A549 treated with AZD9567 at 1 μM for 4 hours (cell line): ENCODE measurements around the gene CACNB3. TPM values are rescaled to one million over a fixed set of nuclear protein-coding genes. Genes with fewer than 3 reads are reported as not detected.

Source experiments
- total RNA-seq: library from RNA; stranded (reverse); fragments of 200-300 nt; extraction: Qiagen RNA extraction; gene quantifications from 5 replicates; pipeline ENCODE4 v1.2.3, GENCODE V29; 2022; ENCODE audit not compliant: insufficient read depth

CACNB3 gene
- total RNA-seq, result 26.4 to 42.8 TPM (median 34.8 TPM) in 5 replicates

DNA sequence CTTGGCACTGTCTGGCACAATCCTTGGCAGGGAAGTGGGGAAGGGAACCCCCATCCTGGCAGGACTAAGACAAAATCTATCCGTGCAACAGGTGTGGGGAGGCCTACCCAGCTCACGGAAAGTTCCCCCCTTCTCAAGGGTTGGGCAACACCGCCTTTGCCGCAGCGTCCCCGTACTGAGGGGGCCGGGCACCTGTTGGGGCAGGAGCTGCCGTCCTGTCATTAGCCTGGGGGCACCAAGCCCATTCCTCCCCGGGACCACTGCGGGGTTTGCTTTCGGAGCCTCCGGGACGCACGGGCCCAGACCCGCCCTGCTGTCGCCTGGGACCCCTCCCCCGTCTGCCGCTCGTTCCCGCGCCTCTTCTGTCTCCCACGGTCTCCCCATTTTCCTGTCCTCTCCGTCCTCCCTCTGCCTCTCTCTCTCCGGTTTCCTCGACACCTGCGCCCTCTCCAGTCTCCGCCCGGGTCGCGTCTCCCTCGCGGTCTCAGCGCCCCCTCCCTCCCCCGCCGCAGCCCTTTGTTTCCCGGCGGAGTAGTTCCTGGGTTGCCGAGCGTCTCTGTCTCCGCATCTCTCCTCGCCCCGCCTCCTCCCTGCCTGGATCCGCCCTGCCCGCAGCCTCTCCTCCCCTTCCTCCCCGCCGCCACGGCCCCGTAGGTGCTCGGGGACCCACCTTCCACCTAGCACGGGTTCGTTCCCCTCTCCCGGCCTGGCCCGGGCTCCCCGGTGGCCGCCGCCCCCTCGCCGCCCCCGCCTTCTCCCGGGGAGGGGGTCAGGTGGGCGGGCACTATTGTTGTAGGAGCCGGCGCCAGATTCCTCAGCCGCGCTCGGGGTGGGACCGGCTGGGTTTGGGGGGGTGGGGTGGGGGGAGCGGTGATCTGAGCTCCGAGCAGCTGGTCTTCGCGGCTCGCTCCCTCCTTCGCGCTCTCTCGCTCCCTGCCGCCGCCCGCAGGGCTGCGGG, at the start of gene CACNB3:
CACNB3 (plus strand) TSS at position 624 of the 958 bp plus-strand sequence. CDS start 434 bp downstream, outside the sequence.

DNA sequence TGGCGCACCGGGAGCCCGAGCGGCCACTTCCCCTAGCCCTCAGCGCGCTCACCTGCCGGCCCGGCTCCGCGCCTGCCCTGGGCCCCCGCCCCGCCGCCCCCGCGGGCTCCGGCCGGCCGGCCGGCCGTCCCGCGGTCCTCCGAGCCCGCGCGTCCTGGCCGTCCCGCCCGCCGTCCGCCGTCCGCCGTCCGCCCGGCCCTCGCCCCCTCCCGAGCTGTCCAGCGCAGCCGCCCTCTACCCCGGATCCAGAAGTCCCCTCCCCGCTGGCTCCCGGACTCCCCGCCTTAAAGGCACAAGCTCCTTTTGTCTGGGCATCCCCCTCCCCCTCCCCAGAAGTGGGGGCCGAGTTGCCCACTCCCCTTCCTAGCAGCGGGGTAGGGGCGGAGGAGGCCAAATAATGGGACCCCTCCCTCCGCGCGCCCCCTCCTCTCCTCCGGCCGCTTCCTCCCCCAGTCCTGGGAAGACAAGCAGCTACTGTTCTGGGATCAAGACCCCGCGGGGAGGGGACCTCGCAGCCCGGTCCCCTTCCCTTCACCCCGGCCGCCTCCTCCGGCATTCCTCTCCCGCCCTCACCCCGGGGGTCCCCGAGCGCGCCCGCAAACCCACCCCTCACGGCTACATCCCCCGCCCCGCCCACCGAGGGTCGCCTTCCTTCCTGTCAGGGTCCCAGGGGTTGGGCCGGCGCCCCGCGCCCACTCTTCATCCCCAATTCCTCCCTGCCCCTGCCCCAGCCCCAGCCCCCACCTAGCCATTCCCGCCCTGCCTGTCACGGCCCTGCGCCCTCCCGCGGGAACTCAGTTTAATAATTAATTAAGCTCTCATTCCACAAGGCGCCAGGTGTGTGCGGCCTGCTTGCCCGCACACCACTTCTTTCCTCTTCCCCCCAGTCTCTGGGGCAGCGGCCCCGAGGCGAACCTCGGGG, 29.2 kb upstream of the CACNB3 start, which contains the start of gene ADCY6:
ADCY6 (minus strand) TSS at position 236 of the 922 bp plus-strand sequence. CDS start 5,655 bp downstream, outside the sequence.

DNA sequence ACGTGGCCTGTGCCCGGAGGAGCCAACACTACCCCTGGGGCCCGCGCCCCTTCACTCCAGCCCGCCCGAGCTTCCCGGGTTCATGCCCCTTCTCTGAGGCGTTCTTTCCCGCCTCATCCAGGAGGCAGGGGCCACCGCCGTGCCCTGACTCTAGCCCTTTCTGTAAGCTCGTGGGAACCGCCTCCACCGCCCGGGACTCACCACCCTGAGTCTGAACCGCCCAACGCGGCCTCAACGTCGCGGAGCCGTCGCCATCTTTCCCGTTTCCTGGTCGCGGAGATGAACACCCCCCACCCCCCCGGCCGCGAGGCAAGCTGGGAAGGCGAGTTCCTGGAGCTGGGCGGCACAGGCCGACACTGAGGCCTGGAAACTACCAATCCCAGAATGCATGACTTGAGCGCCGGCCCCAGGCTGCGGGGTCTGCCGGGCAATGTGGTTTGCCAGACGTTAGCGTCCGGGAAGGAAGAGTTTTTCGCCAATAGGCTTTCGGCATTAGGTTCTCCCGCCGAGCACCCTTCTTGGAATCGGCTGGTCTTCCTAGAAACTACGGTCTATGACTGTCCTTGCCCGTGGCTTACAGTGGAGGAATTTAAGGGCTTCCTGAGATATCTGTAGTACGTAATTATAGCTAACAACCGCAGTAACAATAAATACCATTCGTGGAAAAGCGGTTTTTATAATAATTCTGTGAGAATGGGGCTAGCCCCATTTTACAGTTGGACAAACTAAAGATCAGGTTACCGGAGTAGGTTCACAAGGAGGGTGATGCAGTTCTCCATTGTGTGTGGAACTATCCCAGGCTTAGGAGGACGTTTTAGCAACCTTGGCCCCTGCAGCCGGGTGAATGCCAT, 33.8 kb downstream of the CACNB3 start, which contains the start of gene DDX23:
DDX23 (minus strand) TSS at position 281 of the 851 bp plus-strand sequence. CDS start 6,381 bp downstream, outside the sequence.

DNA sequence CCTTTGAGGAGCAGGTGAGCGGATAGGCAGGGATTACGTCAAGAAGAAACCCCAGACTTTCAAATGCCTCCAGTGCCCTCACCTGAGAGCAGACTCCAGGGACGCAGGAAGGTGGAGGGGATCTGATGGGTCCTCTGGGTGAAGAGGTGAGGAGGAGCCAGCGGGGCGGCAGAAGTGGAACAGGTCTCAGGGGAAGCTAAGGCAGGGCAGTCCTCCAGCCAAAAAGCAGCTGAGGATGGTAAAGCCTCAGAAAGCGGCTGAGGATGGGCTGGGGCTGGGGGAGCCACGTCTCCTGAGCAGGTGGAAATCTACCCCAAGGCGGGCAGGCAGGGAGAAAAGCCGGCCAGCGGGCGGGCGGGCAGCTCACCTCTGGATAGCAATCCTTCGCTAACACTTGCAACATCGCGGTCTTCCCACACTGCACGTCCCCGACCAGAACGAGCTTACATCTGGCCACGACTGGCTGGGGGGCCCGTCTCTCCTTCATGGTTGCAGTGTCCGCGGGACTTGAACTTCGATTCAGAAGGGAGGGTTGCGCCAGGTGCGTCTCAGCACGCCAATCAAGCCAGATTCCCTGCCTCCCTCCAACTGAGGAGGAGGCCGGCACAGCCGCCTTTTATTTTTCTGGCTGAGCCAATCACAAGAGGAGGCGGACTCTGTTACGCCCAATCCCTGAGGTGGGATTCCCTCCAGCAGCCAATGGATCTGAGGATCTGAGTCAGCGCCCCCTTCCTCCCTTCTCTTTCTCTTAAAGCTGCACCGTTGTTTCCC, 47.2 kb downstream of the CACNB3 start, which contains the start of gene RND1:
RND1 (minus strand) TSS at position 590 of the 771 bp plus-strand sequence; CDS start at position 487, 103 bp downstream.

Other genes starting within 250 kb of the CACNB3 start
- not detected in 5 replicates for gene LALBA, start 248.4 kb upstream of the CACNB3 start, total RNA-seq
- gene KANSL2, start 136.3 kb upstream of the CACNB3 start, total RNA-seq, result 39.7 to 59.9 TPM (median 43.5 TPM) in 5 replicates
- gene CCNT1, start 101.8 kb upstream of the CACNB3 start, total RNA-seq, result 13.4 to 19.8 TPM (median 14.8 TPM) in 5 replicates
- 9.3 to 14.2 TPM (median 13.1 TPM) in 5 replicates for gene ADCY6, start 29.4 kb upstream of the CACNB3 start, total RNA-seq
- 64.6 to 82.2 TPM (median 77.2 TPM) in 5 replicates for gene DDX23, start 33.7 kb downstream of the CACNB3 start, total RNA-seq
- gene RND1, start 47.4 kb downstream of the CACNB3 start, total RNA-seq, result 5.2 to 9.6 TPM (median 5.9 TPM) in 5 replicates
- gene FKBP11, start 107.0 kb downstream of the CACNB3 start, total RNA-seq, result 17.8 to 59.9 TPM (median 58.1 TPM) in 5 replicates
- 139 to 159 TPM (median 150 TPM) in 5 replicates for gene ARF3, start 139.0 kb downstream of the CACNB3 start, total RNA-seq
- gene WNT10B, start 153.2 kb downstream of the CACNB3 start, total RNA-seq, result 1.7 to 3.0 TPM (median 1.9 TPM) in 5 replicates
- gene WNT1, start 159.8 kb downstream of the CACNB3 start, total RNA-seq, result 0.07 to 0.10 TPM in 2 of 5 replicates, not detected in the others
- 0.70 to 0.85 TPM (median 0.78 TPM) in 5 replicates for gene DDN, start 180.9 kb downstream of the CACNB3 start, total RNA-seq
- 42.4 to 54.4 TPM (median 43.6 TPM) in 5 replicates for gene PRKAG1, start 200.3 kb downstream of the CACNB3 start, total RNA-seq
- gene KMT2D, start 242.3 kb downstream of the CACNB3 start, total RNA-seq, result 31.9 to 37.6 TPM (median 34.3 TPM) in 5 replicates